Epithelial cell of proximal tubule (primary cell): ENCODE data around the gene CFAP58. TPM values are rescaled to one million over a fixed set of nuclear protein-coding genes. Genes with fewer than 3 reads are reported as not detected.

ENCODE experiments used
- DNase-seq: peaks from one replicate; pipeline ENCODE4 v3.0.0-alpha.2; 2011; ENCODE audit warnings: low read depth
- H3K4me3 ChIP-seq: 2 replicates; pipeline ENCODE4 v1.5.1; 2011; ENCODE audit warnings: low read depth, mild to moderate bottlenecking, low read length
- CTCF ChIP-seq: conservative IDR thresholded peaks from 2 replicates; pipeline ENCODE4 v1.5.1; 2012; ENCODE audit warnings: low read depth, mild to moderate bottlenecking, low read length
- total RNA-seq: library from RNA; depleted of rRNA; stranded (reverse); fragments of >200 nt; gene quantifications from 2 replicates; pipeline ENCODE4 v1.2.3, GENCODE V29; 2015

Gene CFAP58
- total RNA-seq, 1 donor from 2014 or later = 0.23 TPM

GRCh38 chr10:104351061-104351702 is 2.5 kb upstream of the CFAP58 start:
- TF ChIP-seq CTCF = no peak
- H3K4me3 ChIP-seq = no peak overlapping the region
- no peak for DNase-seq

GRCh38 chr10:104351919-104352318 is 1.7 kb upstream of the CFAP58 start:
- no peak overlapping the region for H3K4me3 ChIP-seq
- no peak for TF ChIP-seq CTCF
- DNase-seq = no peak

- no peak for TF ChIP-seq CTCF
- no peak overlapping the region for H3K4me3 ChIP-seq
- DNase-seq = no peak
These were observed 6.2 kb downstream of the CFAP58 start for GRCh38 chr10:104359811-104360210.

- no peak overlapping the region for H3K4me3 ChIP-seq
- no peak for TF ChIP-seq CTCF
- DNase-seq = no peak
These were observed 14.3 kb downstream of the CFAP58 start for GRCh38 chr10:104367904-104368303.

- no peak for DNase-seq
- H3K4me3 ChIP-seq = no peak overlapping the region
- TF ChIP-seq CTCF = no peak
These were observed 14.7 kb downstream of the CFAP58 start for GRCh38 chr10:104368381-104368780.

- no peak for DNase-seq
- H3K4me3 ChIP-seq = no peak overlapping the region
- TF ChIP-seq CTCF = no peak
These were observed 18.1 kb downstream of the CFAP58 start for GRCh38 chr10:104371753-104372152.

- DNase-seq = no peak
- no peak for TF ChIP-seq CTCF
- no peak overlapping the region for H3K4me3 ChIP-seq
These were observed 21.0 kb downstream of the CFAP58 start for GRCh38 chr10:104374591-104374990.
